Glomerular endothelial cell (primary cell): ENCODE results near the gene AFAP1L1. TPM values are rescaled to one million over a fixed set of nuclear protein-coding genes. Genes with fewer than 3 reads are reported as not detected.

Source experiments
- DNase-seq: peaks from one replicate; pipeline ENCODE4 v3.0.0-alpha.2; 2011; ENCODE audit warnings: low read depth, low spot score; ENCODE audit errors: extremely low read depth
- total RNA-seq: library from RNA; depleted of rRNA; stranded (reverse); fragments of >200 nt; gene quantifications from 2 replicates; pipeline ENCODE4 v1.2.3, GENCODE V29; 2015

Gene AFAP1L1
- total RNA-seq, 1 donor from 2014 or later = 274 TPM

DNA sequence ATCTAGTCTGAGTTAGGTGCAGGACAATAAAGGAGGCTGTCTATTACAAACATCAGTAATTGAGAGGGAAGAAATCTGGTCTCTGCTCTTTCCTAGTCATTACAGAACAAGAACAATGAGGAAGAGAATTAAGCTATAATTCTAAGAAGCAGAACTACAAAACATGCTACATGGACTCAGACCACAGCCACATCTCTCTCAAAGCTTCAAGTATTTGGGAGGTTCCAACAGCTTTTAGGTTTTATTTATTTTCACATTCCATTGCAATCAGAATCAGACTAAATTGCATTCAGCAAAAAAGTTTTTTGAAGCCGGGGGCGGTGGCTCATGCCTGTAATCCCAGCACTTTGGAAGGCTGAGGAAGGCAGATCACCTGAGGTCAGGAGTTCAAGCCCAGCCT is 72.5 kb downstream of the AFAP1L1 start:
- DNase-seq = no peak

DNA sequence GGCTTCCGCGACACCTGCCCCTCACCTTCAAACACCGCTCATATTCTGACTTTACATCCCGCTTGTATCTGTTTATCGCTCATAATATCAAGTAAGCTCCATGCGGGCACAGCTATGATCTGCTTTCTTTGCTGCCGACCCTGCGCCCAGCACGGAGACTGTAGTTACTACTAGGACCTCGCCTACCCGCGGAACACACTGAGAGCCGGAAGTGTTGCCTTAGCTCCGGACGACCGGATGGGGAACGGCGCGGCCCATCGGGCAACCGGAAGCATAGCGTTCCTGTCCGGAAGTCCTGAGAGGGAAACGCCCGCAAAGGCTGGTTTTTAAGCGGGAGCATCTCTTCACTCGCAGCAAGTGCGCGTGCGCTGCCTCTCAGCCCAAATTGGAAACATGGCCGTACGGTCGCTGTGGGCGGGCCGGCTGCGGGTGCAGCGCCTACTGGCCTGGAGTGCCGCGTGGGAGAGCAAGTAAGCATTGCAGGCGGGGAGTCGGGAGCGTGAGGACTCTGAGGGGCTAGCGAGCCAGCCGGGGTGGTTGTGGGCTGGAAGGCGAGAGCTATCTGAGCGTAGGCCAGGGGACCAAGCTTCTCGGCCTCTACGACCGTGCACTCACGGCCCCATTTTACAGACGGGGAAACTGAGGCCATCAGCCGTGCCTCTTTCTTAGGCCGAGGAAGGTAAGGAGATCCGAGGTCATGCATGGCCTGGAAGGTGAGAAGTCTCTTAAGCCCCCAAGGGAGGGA is 73.7 kb downstream of the AFAP1L1 start, which contains the start of gene GRPEL2:
GRPEL2 (plus strand) TSS at position 353 of the 745 bp plus-strand sequence; CDS start at position 394, 41 bp downstream.
- no peak for DNase-seq

DNA sequence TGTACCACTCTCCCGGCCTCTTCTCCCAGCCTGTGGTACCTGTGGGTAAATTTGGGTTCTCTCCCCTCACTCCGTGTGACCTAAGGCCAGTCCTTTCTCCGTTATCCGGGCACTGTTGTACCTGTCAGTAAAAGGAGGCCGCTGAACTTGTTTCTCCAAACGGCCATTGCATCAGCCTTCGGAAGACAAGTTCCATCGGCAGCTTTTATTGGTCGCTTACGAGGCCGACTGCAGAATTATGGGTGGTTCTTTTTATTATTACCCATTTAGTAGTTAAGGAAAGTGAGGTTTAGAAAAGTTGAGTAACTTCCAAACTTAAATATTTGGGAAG is 74.2 kb downstream of the AFAP1L1 start:
- no peak for DNase-seq

DNA sequence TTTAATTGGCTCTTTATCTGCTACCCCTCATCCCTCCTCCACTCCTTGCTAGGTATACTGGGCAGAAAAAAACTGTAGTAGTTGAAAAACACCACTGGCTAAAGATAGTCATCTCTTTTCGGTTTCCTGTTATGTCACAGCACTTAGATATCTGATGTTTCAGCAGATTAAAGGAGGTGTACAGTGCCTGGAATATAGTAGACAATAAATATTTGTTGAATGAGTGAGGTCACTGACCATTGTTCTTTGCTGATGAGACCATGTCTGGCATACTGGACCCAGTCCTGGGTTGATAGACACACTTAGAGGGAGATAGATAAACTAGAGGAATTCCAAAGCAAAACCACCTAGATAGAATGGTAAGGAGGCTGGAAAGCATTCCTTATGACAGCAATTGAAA is 76.9 kb downstream of the AFAP1L1 start:
- no peak for DNase-seq

DNA sequence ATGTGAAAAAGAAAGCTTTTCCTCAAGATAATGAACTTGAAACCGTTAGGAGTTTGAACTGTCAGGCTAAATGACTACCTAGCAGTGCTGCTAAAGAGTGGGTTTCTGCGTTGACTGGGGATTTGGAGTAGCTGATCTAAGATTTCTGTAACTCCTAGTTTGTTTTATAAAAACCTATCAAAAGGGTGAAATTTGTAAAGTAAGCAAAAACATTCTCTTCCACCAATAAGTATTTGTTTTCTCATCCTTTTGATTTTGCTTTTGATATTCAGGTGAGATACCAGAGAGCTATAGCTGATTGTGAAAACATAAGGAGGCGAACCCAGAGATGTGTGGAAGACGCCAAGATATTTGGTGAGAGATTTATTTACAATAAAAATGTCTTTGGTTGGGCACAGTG is 77.7 kb downstream of the AFAP1L1 start:
- no peak for DNase-seq

DNA sequence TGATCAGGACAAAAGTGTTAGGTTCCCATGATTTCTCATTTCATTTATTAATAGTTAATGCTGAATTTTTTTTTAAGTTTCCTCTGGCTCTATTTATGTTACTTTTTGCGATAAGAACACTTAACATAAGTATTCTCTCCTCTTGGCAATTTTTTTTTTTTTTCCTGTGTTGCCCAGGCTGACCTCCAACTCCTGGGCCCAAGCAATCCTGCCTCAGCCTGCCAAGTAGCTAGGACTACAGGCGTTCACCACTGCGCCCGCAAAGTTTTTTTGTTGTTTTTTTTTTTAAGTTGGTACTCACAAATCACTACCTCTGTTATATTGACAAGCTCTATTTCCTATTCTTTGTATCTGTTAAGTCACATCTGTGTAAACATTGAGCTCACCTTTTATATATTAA is 80.5 kb downstream of the AFAP1L1 start:
- DNase-seq = no peak

DNA sequence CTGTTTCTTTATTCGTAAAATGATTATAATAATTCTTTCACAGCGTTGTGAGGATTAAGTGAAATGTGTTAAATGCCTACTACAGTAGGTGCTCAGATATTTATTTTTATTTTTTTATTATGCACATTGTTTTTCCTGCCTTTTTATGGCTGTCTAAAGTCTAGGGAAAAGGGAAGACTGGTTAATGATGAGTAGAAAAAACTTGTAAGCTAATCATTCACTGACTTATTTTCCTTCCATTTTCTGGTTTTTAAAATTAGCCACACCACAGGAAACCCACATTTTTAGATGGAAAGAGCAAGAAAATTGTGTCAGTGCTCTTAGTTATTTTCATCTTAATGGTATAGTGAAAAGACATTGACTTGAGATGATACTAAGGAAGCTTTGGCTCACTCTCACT is 82.3 kb downstream of the AFAP1L1 start:
- no peak for DNase-seq

DNA sequence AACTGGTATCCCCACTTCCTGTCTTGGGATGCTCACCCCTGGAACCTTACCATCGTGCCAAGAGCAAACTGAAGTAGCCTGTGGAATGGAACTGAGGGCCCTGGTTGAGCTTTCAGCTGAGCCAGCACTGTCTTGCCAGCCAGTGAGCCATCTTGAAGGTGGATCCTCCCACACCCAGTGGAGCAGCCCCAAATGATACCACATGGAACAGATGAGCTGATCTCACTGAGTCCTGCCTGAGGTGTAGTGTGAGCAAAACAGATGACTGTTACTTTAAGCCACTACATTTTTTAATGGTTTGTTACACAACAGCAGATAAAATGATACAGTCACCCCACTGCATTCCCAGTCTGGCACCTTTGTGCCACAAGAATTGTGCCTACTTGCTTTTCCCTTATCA is 84.0 kb downstream of the AFAP1L1 start:
- DNase-seq = no peak

DNA sequence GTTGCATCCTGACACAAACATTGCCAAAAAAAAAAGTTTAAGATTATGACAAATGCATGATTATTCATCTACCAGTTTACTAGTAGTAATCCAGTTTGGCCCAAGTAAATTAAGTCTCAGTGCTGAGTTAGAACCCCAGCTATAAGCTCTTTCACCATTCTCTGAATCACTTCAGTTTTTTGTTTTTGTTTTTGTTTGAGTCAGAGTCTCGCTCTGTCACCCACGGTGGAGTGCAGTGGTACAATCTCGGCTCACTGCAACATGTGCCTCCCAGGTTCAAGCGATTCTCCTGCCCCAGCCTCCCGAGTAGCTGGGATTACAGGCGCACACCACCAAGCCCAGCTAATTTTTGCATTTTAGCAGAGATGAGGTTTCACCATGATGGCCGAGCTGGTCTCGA is 84.7 kb downstream of the AFAP1L1 start:
- DNase-seq = no peak

DNA sequence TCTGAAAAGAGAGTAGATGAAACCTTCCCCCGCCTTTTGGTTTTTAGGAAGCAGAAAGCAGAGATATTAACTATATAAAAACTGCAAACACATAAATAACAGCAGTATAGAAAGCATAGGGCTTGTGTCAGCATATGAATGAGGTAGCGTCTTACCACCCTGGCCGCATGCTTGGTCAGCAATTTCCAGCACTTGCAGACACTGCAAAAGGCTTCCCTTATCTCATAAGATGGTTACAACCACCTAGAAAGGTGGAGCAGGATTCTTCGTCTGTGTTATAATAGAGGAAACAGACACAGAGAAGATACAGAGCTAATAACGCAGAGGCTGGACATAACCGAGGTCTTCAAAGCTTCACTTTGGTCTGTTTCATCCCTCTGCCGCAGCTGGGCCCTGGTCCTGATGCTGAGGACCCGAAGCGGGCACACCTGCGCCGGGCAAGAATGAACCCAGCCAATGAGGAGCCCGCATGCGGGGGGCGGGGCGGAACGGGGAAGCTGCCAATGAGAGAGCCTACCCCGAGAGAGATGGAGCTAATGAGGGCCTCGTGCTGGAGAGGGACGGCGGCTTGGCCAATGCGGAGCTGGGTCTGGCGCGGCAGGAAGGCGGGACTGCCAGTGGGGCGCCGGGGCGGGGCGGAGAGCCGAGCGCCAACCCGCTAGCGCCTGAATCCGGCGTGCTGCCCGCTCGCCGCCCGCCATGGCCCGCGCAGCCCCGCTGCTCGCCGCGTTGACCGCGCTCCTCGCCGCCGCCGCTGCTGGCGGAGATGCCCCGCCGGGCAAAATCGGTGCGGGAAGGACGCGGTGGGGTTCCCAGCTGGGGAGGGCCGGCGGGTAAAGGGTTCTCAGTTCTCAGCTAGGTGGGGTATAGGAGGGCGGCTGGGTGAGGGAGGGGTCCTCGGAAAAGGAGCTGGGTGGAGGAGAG is 86.0 kb downstream of the AFAP1L1 start, which contains the start of gene PCYOX1L:
PCYOX1L (plus strand) TSS at position 677 of the 924 bp plus-strand sequence; CDS start at position 700, 23 bp downstream.
- DNase-seq = no peak

DNA sequence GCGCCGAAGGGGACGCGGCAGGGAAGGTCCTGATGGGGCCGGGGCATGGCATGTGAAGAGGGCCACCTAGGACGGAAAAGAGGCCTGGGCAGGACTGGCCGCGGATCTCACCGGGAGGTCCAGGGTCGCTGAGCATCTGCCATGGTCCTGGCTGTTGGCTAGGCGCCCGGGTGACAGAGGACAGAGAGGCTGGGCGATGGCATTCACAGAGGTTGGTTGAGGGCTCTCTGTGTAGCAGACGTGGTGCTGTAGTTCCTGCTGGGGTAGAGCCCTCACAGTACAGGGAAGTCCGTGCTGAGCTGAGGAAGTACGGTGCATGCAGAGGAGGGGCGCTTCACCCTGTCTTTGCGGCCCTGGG is 86.6 kb downstream of the AFAP1L1 start:
- no peak for DNase-seq

DNA sequence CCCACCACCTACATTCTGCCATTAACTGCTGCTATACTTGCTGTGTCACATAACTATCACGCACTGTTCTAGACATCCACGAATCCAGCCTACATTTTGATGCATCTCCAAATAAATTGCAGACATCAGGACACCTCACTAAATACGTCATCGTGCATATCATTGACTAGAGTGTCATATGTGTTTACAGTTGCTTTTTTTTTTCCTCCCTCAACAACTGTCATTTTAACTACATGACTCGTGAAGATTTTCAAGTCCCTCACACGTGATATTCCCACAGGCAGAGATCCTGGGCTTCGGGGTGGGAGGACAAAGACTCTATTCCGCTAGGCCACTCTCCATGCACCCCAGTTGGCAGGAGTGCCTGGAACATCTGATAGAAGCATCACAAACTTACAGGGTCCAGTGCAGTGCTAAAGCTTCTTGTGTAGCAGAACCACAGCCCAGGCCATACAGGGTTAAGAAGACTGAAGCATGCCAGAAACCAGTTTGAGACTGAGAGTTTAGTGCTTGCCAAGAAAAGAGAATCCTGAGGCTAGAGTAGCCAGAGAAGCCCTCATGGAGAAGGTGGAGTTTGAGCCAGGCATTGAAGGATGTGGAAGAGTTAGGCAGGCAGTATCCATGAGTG is 87.3 kb downstream of the AFAP1L1 start:
- DNase-seq = no peak

DNA sequence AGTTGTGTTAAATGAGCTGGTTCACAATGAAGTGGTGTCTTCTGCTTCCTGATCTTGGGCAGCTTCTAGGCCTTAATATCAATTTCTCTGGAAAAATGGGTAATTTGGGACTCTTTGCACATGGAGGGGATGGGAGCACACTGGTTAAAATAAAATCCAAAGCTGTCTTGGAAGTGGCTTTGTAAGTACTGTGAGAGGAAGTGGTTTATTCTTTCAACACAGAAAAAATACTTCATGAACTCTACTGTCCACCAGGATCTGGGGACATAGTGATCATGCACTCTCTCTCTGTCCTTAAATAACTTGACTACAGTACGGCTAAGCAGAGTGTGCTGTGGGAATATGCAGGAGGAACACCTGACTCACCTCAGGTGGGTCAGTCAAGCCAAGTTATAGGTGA is 88.6 kb downstream of the AFAP1L1 start:
- DNase-seq = no peak

DNA sequence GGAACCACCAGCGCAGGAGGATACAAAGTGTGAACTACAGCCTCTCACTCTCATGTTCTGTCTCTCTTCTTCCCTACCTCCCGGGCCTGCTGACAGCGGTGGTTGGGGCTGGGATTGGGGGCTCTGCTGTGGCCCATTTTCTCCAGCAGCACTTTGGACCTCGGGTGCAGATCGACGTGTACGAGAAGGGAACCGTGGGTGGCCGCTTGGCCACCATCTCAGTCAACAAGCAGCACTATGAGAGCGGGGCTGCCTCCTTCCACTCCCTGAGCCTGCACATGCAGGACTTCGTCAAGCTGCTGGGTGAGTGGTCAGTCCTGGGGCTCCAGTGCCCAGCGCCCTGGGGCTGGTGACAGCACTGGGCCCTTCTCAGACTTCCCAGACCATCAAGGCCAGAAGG is 90.9 kb downstream of the AFAP1L1 start:
- DNase-seq = no peak

DNA sequence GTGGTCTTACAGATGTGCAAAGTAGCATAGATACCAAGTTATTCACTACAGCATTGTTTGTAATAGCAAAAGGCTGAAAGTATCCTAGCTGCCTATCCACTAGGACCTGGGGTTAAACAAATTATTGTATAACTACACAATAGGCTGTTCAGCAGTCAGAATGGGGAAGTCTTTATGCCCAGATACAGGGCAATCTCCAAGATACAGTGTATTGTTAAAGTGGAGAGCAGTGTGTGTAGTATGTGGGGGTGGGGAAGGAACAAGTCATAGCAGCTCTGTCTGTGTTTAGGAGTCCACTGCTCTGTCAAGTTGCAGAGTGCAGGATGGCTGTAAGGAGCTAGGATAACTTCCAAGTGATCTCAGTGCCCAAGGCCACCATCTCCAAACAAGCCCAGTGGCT is 91.7 kb downstream of the AFAP1L1 start:
- DNase-seq = no peak

DNA sequence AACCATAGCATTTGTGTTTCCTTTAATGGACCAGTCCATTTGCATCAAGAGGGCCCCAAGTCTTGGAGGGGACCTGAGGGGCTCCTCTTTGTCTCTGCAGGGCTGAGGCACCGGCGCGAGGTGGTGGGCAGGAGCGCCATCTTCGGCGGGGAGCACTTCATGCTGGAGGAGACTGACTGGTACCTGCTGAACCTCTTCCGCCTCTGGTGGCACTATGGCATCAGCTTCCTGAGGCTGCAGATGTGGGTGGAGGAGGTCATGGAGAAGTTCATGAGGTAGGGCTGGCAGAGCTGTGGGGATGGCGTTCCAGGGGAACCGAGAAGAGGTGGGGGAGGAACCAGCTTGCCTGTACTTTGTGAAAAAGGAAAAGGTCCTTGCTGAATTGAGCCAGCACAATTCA is 92.3 kb downstream of the AFAP1L1 start:
- no peak for DNase-seq

DNA sequence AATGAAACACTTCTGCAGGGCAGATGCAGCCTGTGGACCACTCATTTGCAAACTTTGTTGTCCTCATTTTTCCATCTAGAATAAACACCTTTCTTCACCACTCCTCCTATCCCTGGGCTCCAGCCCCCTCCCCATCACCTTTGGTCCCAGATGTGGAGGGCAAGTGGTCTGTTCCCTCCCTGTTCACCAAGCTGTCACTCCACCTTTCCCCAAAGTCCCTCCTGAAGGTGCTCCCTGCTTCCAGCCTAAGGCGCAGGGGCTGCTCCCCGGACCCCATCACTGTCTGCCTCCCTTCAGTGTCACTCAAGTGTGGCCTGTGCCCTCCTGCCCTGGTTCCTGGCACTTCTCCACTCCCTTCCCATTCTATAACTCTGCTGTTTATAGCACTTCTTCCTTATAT is 93.1 kb downstream of the AFAP1L1 start:
- DNase-seq = no peak

DNA sequence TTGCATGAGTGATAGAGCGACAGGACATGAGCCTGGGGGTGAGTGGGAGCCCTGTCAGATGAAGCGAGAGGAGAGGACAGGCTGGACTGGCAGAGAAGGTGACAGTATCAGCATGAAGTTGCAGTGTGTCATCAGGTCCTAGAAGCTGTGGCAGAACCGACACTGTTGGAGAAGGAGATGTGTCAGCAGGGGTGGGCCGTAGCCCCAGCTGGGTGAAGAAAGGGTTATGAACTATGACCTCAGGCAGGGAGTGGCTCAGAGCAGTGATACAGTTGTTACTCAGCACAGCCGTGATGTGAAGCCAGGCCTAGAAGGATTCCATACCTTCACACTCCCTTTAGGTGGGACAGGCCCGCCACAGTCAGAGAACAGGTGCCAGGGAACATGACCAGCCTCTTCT is 93.8 kb downstream of the AFAP1L1 start:
- no peak for DNase-seq

DNA sequence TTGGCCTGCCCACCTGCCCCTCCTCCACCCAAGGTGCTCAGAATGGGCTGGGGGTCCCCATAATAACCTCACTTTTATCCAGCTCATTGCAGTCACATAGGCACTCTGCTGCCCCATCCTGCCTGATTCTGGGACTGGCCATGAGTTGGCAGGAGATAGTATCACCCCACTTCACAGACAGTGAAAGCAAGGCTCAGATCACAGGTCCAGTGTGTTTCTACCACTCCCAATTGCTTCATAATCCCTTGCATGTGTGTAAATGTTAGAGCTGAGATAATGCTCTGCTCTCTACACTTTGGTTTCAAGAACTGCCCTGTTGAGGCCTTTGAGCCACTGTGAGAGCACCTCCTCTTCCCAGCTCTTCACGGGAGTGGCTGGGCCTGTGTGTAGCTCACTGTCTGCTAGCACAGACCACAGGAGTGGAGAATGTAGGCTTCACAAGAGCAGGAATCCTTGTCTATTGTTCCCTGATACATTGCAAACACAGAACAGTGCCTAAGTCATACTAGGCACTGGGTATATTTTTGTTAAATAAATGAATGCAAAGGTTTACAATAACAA is 94.6 kb downstream of the AFAP1L1 start:
- no peak for DNase-seq

DNA sequence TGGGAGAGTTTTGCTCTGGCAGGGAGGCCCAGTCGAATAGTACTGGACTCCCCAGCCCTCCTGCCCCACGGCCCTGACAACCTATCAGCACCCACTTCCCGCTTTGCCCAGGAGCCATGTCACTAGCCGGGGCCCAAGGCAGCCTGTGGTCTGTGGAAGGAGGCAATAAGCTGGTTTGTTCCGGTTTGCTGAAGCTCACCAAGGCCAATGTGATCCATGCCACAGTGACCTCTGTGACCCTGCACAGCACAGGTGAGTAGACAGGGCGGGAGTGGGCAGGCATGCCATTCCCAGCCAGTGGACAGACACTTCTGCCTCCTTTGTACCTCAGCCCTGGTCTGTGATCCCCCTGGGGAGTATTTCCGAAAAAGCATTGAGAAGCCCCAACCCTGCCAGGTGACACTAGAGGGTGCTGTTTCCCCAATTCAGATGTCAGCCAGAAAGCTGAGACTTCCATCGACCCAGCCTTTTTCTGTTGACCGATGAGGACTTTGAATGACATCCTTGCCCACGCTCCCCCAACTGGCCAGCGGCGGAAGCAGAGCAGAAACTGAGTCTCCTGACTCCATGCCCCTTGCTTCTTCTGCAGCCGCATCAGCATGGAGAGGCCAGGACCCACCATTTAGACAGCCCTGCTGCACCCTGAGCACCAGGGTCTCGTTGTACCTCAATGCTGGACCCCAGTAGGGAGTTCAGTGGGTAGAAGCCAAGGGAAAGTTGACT is 95.8 kb downstream of the AFAP1L1 start:
- DNase-seq = no peak
